Spleen (tissue), 11 donors: ENCODE results near the gene ANKFY1. TPM values are rescaled to one million over a fixed set of nuclear protein-coding genes. Genes with fewer than 3 reads are reported as not detected.

Experiments
- DNase-seq: peaks from one replicate; pipeline ENCODE4 v3.0.0-alpha.2; 2020
- H3K27ac ChIP-seq, 8 donors: fragments of 200-600 bp; sonication (generic) in 7 of 8; 1 replicate in 4 of 8; 2 replicates in 4 of 8; pipeline versions ENCODE4 v1.5.0 to v1.8.0; 2016 to 2021; ENCODE audit warnings: inconsistent platforms in 4 of 8, mild to moderate bottlenecking in 4 of 8, moderate library complexity in 1 of 8
- H3K27me3 ChIP-seq, 7 donors: fragments of 200-600 bp; sonication (generic) in 6 of 7; replicated peaks in 1 of 7; 1 replicate in 4 of 7; 2 replicates in 3 of 7; pipeline versions ENCODE4 v1.5.0 to v1.8.0; 2016 to 2021; ENCODE audit warnings: inconsistent platforms in 3 of 7, mild to moderate bottlenecking in 1 of 7
- H3K36me3 ChIP-seq, 6 donors: fragments of 200-600 bp; sonication (generic) in 5 of 6; 1 replicate in 4 of 6; 2 replicates in 2 of 6; pipeline versions ENCODE4 v1.5.0 to v1.8.0; 2016 to 2021; ENCODE audit warnings: inconsistent platforms in 2 of 6
- H3K4me1 ChIP-seq, 6 donors: fragments of 200-600 bp; sonication (generic) in 5 of 6; 1 replicate in 3 of 6; 2 replicates in 3 of 6; pipeline versions ENCODE4 v1.5.0 to v1.8.0; 2016 to 2021; ENCODE audit warnings: inconsistent platforms in 3 of 6
- H3K4me3 ChIP-seq, 8 donors: fragments of 200-600 bp; sonication (generic) in 7 of 8; 1 replicate in 4 of 8; 2 replicates in 4 of 8; pipeline versions ENCODE4 v1.5.0 to v1.8.0; 2016 to 2021; ENCODE audit warnings: inconsistent platforms in 4 of 8, mild to moderate bottlenecking in 4 of 8, moderate library complexity in 2 of 8
- H3K9me3 ChIP-seq, 8 donors: fragments of 200-600 bp; sonication (generic) in 7 of 8; 1 replicate in 4 of 8; 2 replicates in 4 of 8; pipeline versions ENCODE4 v1.5.0 to v1.8.0; 2016 to 2021; ENCODE audit warnings: inconsistent platforms in 4 of 8
- CTCF ChIP-seq, 11 experiments: fragments of 200-600 bp in 7 of 11; fragments of 450-650 bp in 4 of 11; sonication (generic) in 4 of 11; IDR thresholded peaks in 8 of 11; conservative IDR thresholded peaks in 3 of 11; 1 replicate in 7 of 11; 2 replicates in 4 of 11; pipeline versions ENCODE4 v1.4.0 to v1.8.0; 2016 to 2021; ENCODE audit warnings: antibody characterized with exemption in 11 of 11, inconsistent platforms in 4 of 11, mild to moderate bottlenecking in 1 of 11
- POLR2A ChIP-seq, 3 donors: fragments of 450-650 bp; IDR thresholded peaks; one replicate each; pipeline ENCODE4 v1.5.1; 2017; ENCODE audit warnings: antibody characterized with exemption in 3 of 3, mild to moderate bottlenecking in 1 of 3
- POLR2AphosphoS5 ChIP-seq, 3 donors: sonication (generic); formaldehyde crosslinking; IDR thresholded peaks; one replicate each; pipeline ENCODE4 v1.5.1; 2017; ENCODE audit warnings: antibody characterized with exemption in 3 of 3
- WGBS, 5 donors: extraction: QIAGEN DNeasy Blood & Tissue Kit in 3 of 5; methylation state at CpG; one replicate each; pipeline versions ENCODE4 v1.1.5 to v1.1.7; 2013 to 2018; 5-methylcytosine and 5-hydroxymethylcytosine counted together
- intact Hi-C: fragments of 100-400 bp; cut with DNase I; formaldehyde crosslinking; loops from one replicate; pipeline ENCODE4 v1.15.0; 2023; ENCODE audit warnings: low total_unique reads
- polyA plus RNA-seq, 3 donors: library from polyadenylated mRNA; stranded (reverse); fragments of 200-250 nt; gene quantifications; one replicate each; pipeline ENCODE4 v1.2.1, GENCODE V29; 2013
- total RNA-seq, 7 donors: library from RNA; depleted of rRNA in 3 of 7; stranded (reverse); fragments of >200 nt in 3 of 7; fragmentation: NEBNext Ultra II Directional in 4 of 7; extraction: Animal tissue kit (Norgen Biotek cat#: 25700) in 4 of 7; gene quantifications; one replicate each; pipeline versions ENCODE4 v1.1.0 to v1.2.1, GENCODE V29; 2016 to 2021
- donor health status: healthy with polysubstance abuse.
- donor health status: DM: no; HTN: no; CAD: no; lungs with moderate emphysema.
- donor health status: DM: no; HTN: no; CAD: no.
- donor health status: Bipolar disorder and iron deficiency.
- donor health status: healthy.
- donor health status: DM: no; HTN: no; CAD: no.
- donor health status: DM: yes; HTN: yes; CAD: no.

The ANKFY1 gene
- total and polyA plus RNA-seq, 10 donors, result 6.1 to 81.5 (median 51.7) TPM

DNA sequence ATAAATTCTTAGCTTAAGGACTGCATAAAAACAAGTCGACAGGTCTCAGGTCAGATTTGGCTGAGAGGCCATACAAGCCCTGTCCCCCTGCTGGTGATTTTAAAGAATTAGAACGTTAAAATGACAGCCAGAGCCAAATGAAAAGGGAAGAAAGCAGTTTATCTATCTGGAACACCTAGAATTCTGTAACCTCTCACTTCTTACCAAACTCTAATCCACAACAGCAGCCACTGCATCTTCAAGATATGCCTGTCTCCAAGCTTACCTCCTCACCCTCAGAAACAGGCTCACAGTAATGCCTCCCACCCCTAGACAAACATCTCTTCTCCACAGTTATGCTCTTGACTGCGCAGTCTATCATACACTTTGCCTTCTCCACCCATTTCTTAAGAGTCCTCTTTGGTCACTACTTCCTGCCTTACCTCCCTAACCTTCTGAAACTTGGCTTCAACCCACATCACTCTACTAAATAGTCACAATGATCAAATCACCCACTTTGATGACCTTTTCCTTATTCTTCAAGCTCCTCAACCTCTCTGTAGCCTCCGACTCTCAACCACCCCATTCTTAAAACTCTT lies 14.2 kb downstream of the ANKFY1 start:
- Histone ChIP-seq H3K27me3 (no peaks in the 10 kb centered on the region), H3K9me3 (no peaks in the 10 kb centered on the region), H3K36me3 (peaks cover 0 to 29% (median 5%) of the 10 kb centered on the region in 6 donors), H3K4me3 (no peak overlapping the region), H3K27ac (peak overlapping the region in 1 of 8 donors; percentile 42), H3K4me1 (peaks cover 0 to 80% (median 30%) of the 10 kb centered on the region in 6 donors)
- intact Hi-C loops, result no loop called here
- no peak for DNase-seq
- TF ChIP-seq POLR2AphosphoS5 (IDR thresholded peaks at IDR 0.05) (no peak), CTCF (IDR thresholded peaks at IDR 0.05 in 8 of 11, conservative IDR thresholded peaks at IDR 0.05 in 3 of 11) (peak in 6 of 11 experiments; percentile 17 to 58 (median 49)), POLR2A (IDR thresholded peaks at IDR 0.05) (no peak)
- 39 to 50% (median 45%) methylated on average over 4 of the region's 4 CpGs for WGBS, 5 donors

DNA sequence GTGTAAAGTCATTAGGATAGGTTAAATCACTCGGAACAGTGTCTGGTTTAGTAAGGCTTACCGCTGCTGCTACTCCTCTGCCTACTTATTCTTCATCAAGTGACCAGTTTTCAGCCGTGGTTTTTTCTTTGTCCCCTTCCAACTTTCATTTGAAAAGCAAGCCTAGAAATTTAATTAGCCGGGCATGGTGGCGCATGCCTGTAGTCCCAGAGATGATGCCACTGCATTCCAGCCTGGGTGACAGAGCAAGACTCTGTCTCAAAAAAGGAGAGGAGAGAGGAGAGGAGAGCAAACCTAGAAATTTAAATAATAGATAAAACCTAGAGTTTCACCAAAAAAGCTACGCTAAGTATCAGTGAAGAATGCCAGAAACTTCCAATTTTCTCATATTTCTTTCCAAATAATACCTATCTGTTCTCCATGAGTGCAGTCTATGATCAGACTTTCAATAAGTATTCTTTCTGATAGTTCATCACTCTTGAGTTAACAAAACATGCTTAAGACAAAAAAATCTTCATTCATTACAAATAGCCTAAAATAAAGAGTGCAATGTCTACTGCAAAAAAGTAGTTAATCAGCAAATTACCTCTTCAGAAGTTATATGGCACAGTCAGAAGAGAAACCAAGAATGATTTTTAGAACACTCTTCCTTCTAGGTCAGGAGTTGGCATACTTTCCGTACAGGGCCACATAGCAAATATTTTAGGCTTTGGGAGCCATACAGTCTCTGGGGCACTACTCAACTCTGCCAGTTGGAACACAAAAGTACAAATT lies 15.1 kb downstream of the ANKFY1 start:
- TF ChIP-seq POLR2A (IDR thresholded peaks at IDR 0.05) (no peak), POLR2AphosphoS5 (IDR thresholded peaks at IDR 0.05) (no peak), CTCF (IDR thresholded peaks at IDR 0.05 in 8 of 11, conservative IDR thresholded peaks at IDR 0.05 in 3 of 11) (no peak)
- intact Hi-C loops, result no loop called here
- Histone ChIP-seq H3K4me1 (peaks cover 0 to 71% (median 29%) of the 10 kb centered on the region in 6 donors), H3K4me3 (no peak overlapping the region), H3K9me3 (no peaks in the 10 kb centered on the region), H3K27me3 (no peaks in the 10 kb centered on the region), H3K36me3 (peaks cover 0 to 27% (median 7%) of the 10 kb centered on the region in 6 donors), H3K27ac (no peak overlapping the region)
- 94 to 97% (median 95%) methylated on average over 7 of the region's 7 CpGs for WGBS, 5 donors
- DNase-seq, result no peak

DNA sequence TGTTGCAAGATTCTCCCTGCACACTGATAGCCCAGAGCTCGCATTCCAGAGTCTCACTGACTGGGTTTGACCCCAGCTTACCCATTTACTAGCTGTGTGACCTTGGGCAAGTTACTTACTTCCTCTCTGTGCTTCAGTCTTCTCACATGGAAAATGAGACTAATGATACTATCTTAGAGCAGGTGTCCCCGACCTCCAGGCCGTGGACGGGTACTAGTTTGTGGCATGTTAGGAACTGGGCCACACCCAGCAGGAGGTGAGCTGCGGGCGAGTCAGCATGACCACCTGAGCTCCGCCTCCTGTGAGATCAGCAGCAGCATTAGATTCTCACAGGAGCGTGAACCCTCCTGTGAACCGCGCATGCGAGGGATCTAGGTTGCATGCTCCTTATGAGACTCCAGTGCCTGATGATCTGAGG lies 15.8 kb downstream of the ANKFY1 start:
- Histone ChIP-seq H3K27me3 (no peaks in the 10 kb centered on the region), H3K9me3 (no peaks in the 10 kb centered on the region), H3K4me1 (peaks cover 0 to 65% (median 29%) of the 10 kb centered on the region in 6 donors), H3K36me3 (peaks cover 0 to 34% (median 10%) of the 10 kb centered on the region in 6 donors), H3K4me3 (no peak overlapping the region), H3K27ac (no peak overlapping the region)
- 73 to 89% (median 86%) methylated on average over 9 to 11 of the region's 11 CpGs for WGBS, 5 donors
- TF ChIP-seq POLR2AphosphoS5 (IDR thresholded peaks at IDR 0.05) (peak in 1 of 3 donors; percentile 22), POLR2A (IDR thresholded peaks at IDR 0.05) (no peak)
- intact Hi-C loops, result no loop called here
- no peak for DNase-seq

DNA sequence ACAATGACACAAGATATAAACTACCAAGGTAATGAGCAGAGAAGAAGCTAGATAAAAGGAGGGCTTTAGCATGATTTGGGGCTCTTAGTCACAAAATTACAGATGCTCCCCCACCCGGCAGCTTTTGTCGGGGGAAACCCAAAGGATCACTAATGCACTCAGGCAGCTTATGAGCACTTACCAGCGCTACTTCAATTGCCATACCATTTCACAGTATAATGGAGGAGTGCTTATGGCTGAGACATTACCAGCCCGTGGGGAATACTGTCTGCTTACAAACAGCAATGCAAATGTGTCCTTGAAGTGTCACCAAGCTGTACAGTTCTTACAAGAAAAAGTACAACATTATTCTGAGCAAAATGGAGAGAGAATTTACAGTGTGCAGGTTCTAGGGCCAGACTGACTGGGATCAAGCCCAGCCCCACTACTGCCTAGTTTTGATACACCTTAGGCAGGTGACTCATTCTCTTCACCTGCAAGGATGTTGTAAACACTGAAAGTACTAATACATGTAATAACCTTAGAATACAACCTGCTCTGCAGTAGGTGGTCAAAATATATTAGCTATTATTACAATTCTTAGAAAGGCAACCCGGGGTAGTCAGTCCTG lies 16.3 kb downstream of the ANKFY1 start:
- Histone ChIP-seq H3K36me3 (peaks cover 0 to 36% (median 10%) of the 10 kb centered on the region in 6 donors), H3K27me3 (no peaks in the 10 kb centered on the region), H3K4me3 (no peak overlapping the region), H3K9me3 (no peaks in the 10 kb centered on the region), H3K4me1 (peaks cover 0 to 62% (median 29%) of the 10 kb centered on the region in 6 donors), H3K27ac (no peak overlapping the region)
- WGBS, 5 donors, result 63 to 92% (median 83%) methylated on average over 5 of the region's 5 CpGs
- intact Hi-C loops, result no loop called here
- TF ChIP-seq POLR2A (IDR thresholded peaks at IDR 0.05) (no peak), CTCF (IDR thresholded peaks at IDR 0.05 in 8 of 11, conservative IDR thresholded peaks at IDR 0.05 in 3 of 11) (no peak), POLR2AphosphoS5 (IDR thresholded peaks at IDR 0.05) (no peak)
- DNase-seq, result no peak
